B cell (primary cell): ENCODE measurements around the gene DLX3. TPM values are rescaled to one million over a fixed set of nuclear protein-coding genes. Genes with fewer than 3 reads are reported as not detected.
"Not testable (repeated sequence)": the region's sequence is repeated elsewhere in the genome, so short reads cannot be mapped to it uniquely, and the experiment has no call there.

Experiments
- ATAC-seq: fragments of 200-7000 bp; cut with Tn5 transposase; one replicate; pipeline ENCODE4 v1.10.0; 2021; ENCODE audit warnings: low read depth, mild to moderate bottlenecking, moderate number of reproducible peaks, moderate library complexity
- CTCF ChIA-PET: fragments of 350-600 bp; sonication (Branson Sonifier 250); formaldehyde crosslinking; loops from one replicate; lab custom pipeline; 2021; ENCODE audit warnings: antibody characterized with exemption, inconsistent platforms; lab: Charles Lee
- POLR2A ChIA-PET: fragments of 350-600 bp; sonication (Branson Sonifier 250); formaldehyde crosslinking; loops from one replicate; lab custom pipeline; 2021; ENCODE audit warnings: antibody characterized with exemption; lab: Charles Lee
- DNase-seq: peaks from one replicate; pipeline ENCODE4 v3.0.0; 2013
- H2AFZ ChIP-seq: 2 replicates; pipeline ENCODE4 v1.6.1; 2012; ENCODE audit warnings: mild to moderate bottlenecking, low read depth, low read length; ENCODE audit not compliant: insufficient read depth, poor library complexity, severe bottlenecking
- H3K27ac ChIP-seq, 2 donors: 1 replicate in 1 of 2; 2 replicates in 1 of 2; pipeline ENCODE4 v1.5.1; 2012 to 2013; ENCODE audit warnings: low read length in 2 of 2, mild to moderate bottlenecking in 2 of 2, moderate library complexity in 1 of 2
- H3K27me3 ChIP-seq, 4 experiments: fragments of 200-600 bp in 1 of 4; sonication (generic) in 1 of 4; replicated peaks in 1 of 4; 1 replicate in 2 of 4; 2 replicates in 2 of 4; pipeline versions ENCODE4 v1.6.1 to v1.7.0; 2013 to 2016; ENCODE audit warnings: low read length in 3 of 4, mild to moderate bottlenecking in 2 of 4, mixed read lengths in 1 of 4, moderate library complexity in 1 of 4; ENCODE audit not compliant: insufficient read depth in 4 of 4, control insufficient read depth in 3 of 4; ENCODE audit errors: control extremely low read depth in 1 of 4
- H3K36me3 ChIP-seq, 2 experiments: replicated peaks in 1 of 2; 1 replicate in 1 of 2; 2 replicates in 1 of 2; pipeline versions ENCODE4 v1.6.1 to v1.7.1; 2013; ENCODE audit warnings: low read length in 1 of 2; ENCODE audit not compliant: insufficient read depth in 2 of 2, control insufficient read depth in 1 of 2; ENCODE audit errors: control extremely low read depth in 1 of 2, extremely low read depth in 1 of 2
- H3K4me1 ChIP-seq, 2 donors: fragments of 200-600 bp in 1 of 2; sonication (generic) in 1 of 2; 1 replicate in 1 of 2; 2 replicates in 1 of 2; pipeline versions ENCODE4 v1.5.1 to v1.6.1; 2013 to 2017; ENCODE audit warnings: low read length in 2 of 2; ENCODE audit not compliant: control insufficient read depth in 2 of 2, insufficient read depth in 2 of 2
- H3K4me2 ChIP-seq: replicated peaks from 2 replicates; pipeline ENCODE3; 2012; ENCODE audit warnings: mild to moderate bottlenecking, low read depth, low read length; ENCODE audit not compliant: poor library complexity, severe bottlenecking
- H3K4me3 ChIP-seq, 5 experiments: fragments of 200-600 bp in 1 of 5; sonication (generic) in 1 of 5; 1 replicate in 3 of 5; 2 replicates in 2 of 5; pipeline versions ENCODE4 v1.5.1 to v1.7.0; 2011 to 2016; ENCODE audit warnings: low read length in 4 of 5, mild to moderate bottlenecking in 4 of 5, low read depth in 2 of 5, control low read depth in 1 of 5, moderate library complexity in 1 of 5; ENCODE audit not compliant: insufficient read depth in 1 of 5; ENCODE audit errors: control extremely low read depth in 1 of 5, extremely low read depth in 1 of 5
- H3K79me2 ChIP-seq: fragments of 200-600 bp; sonication (generic); one replicate; pipeline ENCODE4 v1.6.0; 2016; ENCODE audit warnings: low read length; ENCODE audit not compliant: control insufficient read depth, insufficient read depth
- H3K9ac ChIP-seq: fragments of 200-600 bp; sonication (generic); 2 replicates; pipeline ENCODE4 v1.6.1; 2017; ENCODE audit warnings: mild to moderate bottlenecking, low read length, moderate library complexity
- H3K9me3 ChIP-seq, 3 donors: one replicate each; pipeline versions ENCODE4 v1.6.1 to v1.7.1; 2013; ENCODE audit warnings: low read length in 2 of 3; ENCODE audit not compliant: control insufficient read depth in 2 of 3, insufficient read depth in 1 of 3; ENCODE audit errors: control extremely low read depth in 1 of 3
- H4K20me1 ChIP-seq: 2 replicates; pipeline ENCODE4 v1.6.0; 2012; ENCODE audit warnings: mild to moderate bottlenecking, low read length; ENCODE audit not compliant: insufficient read depth, control insufficient read depth, poor library complexity, severe bottlenecking
- H3K27ac Mint-ChIP-seq: one replicate; pipeline ENCODE4 v1.8.0; 2021; ENCODE audit warnings: mixed read lengths
- H3K27me3 Mint-ChIP-seq: one replicate; pipeline ENCODE4 v1.8.0; 2021; ENCODE audit warnings: mixed read lengths
- H3K4me1 Mint-ChIP-seq: one replicate; pipeline ENCODE4 v1.8.0; 2021; ENCODE audit warnings: mixed read lengths
- H3K4me3 Mint-ChIP-seq: one replicate; pipeline ENCODE4 v1.8.0; 2021; ENCODE audit warnings: mixed read lengths
- H3K9me3 Mint-ChIP-seq: one replicate; pipeline ENCODE4 v1.8.0; 2022; ENCODE audit warnings: mixed read lengths; ENCODE audit not compliant: insufficient read depth
- EZH2 ChIP-seq: IDR thresholded peaks from 2 replicates; pipeline ENCODE4 v1.6.1; 2012; ENCODE audit warnings: borderline replicate concordance, low read depth, mild to moderate bottlenecking, moderate library complexity, low read length; ENCODE audit not compliant: insufficient read depth, poor library complexity, severe bottlenecking
- whole genome bisulfite sequencing: methylation state at CpG from one replicate; pipeline ENCODE4 v1.1.5; 2013; ENCODE audit warnings: missing lambda C conversion rate; ENCODE audit not compliant: insufficient coverage; 5-methylcytosine and 5-hydroxymethylcytosine counted together
- intact Hi-C: fragments of 100-400 bp; cut with micrococcal nuclease; formaldehyde crosslinking; loops from one replicate; pipeline ENCODE4 v1.10.0; 2022
- polyA plus RNA-seq: library from polyadenylated mRNA; depleted of rRNA; stranded (reverse); fragments of >200 nt; gene quantifications from 2 replicates; pipeline ENCODE4 v1.2.3, GENCODE V29; 2012
- total RNA-seq, 2 donors: library from RNA; stranded (reverse); fragments of 120-200 nt in 1 of 2; gene quantifications; 1 replicate in 1 of 2; 2 replicates in 1 of 2; pipeline versions ENCODE4 v1.2.3 to v1.2.4, GENCODE V29; 2013 to 2022
- TF ChIP-seq, protein P1 (sequence below): fragments of 200-600 bp; IDR thresholded peaks from one replicate; pipeline ENCODE4 v1.8.0; 2022; ENCODE audit warnings: antibody characterized with exemption, mild to moderate bottlenecking

Gene DLX3
- total and polyA plus RNA-seq, 2 donors (not counting 1 experiment from before 2014, with no cell fraction given): not detected

DNA sequence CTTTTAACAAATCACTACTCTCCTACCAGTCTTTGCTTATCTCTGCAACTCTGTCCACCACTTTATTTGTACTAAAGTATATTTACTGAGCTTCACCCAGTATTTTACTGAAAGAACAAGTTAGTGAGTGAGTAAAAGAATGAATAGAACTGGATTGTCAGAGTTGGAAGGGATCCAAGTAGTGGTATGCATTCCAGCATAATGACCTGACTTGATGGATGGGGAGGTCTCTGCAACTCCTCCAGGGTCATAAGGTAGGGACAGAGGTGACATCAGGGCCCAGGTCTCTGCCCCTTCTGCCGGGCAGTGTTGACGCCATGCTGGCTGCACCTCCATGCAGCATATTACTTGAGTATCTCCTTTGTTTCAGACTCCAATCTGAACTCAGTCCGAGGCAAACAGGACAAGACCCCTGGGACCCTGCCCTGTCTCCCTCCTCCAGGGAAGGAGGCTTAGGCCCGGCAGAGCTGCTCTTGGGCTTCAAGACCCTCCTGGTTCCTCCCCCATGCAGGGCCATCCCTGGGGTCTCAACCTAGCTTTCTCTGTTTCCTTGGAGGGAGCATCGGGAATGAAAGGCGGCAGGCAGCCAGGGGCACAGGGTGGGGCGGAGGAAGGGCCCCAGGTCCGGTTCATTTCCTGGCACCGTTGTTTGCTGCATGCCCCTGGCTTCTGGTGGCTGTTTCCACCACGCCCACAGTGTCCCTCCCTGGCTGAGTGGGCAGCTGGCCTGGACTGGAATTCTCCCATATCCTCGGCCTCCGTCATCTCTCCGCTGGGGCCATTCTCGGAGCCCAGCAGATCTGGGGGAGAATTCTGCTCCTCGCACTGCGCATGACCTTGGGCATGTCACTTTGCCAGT is 48.5 kb upstream of the DLX3 start:
- ChIA-PET CTCF (interaction anchor here (1.2 kb wide), 1 partner anchor 46 kb away, joined by 3 read pairs; no protein-coding TSS in a partner anchor), POLR2A (no interaction called here)
- H3K27me3 ChIP-seq: peaks cover 0 to 26% (median 6%) of the 10 kb centered on the region in 4 experiments
- no peaks in the 10 kb centered on the region for H4K20me1 ChIP-seq
- no peaks in the 10 kb centered on the region for H3K36me3 ChIP-seq
- H3K9me3 Mint-ChIP-seq: no peaks in the 10 kb centered on the region
- H3K27ac ChIP-seq: no peak overlapping the region
- DNase-seq (no peak), ATAC-seq (no peak)
- H3K4me3 ChIP-seq: no peak overlapping the region
- H3K4me1 ChIP-seq: no peaks in the 10 kb centered on the region
- no peak for TF ChIP-seq EZH2
- TF ChIP-seq, protein P1, sequence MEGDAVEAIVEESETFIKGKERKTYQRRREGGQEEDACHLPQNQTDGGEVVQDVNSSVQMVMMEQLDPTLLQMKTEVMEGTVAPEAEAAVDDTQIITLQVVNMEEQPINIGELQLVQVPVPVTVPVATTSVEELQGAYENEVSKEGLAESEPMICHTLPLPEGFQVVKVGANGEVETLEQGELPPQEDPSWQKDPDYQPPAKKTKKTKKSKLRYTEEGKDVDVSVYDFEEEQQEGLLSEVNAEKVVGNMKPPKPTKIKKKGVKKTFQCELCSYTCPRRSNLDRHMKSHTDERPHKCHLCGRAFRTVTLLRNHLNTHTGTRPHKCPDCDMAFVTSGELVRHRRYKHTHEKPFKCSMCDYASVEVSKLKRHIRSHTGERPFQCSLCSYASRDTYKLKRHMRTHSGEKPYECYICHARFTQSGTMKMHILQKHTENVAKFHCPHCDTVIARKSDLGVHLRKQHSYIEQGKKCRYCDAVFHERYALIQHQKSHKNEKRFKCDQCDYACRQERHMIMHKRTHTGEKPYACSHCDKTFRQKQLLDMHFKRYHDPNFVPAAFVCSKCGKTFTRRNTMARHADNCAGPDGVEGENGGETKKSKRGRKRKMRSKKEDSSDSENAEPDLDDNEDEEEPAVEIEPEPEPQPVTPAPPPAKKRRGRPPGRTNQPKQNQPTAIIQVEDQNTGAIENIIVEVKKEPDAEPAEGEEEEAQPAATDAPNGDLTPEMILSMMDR: no peak
- WGBS: 88% methylated on average over 16 of the region's 16 CpGs
- no peaks in the 10 kb centered on the region for H3K4me1 Mint-ChIP-seq
- no peak overlapping the region for H3K9ac ChIP-seq
- no peak overlapping the region for H3K4me2 ChIP-seq
- peaks cover 41% of the 10 kb centered on the region for H3K27me3 Mint-ChIP-seq
- no peak overlapping the region for H2AFZ ChIP-seq
- no peaks in the 10 kb centered on the region for H3K79me2 ChIP-seq
- intact Hi-C loops: no loop called here
- H3K9me3 ChIP-seq: no peaks in the 10 kb centered on the region
- no peak overlapping the region for H3K4me3 Mint-ChIP-seq
- no peak overlapping the region for H3K27ac Mint-ChIP-seq

DNA sequence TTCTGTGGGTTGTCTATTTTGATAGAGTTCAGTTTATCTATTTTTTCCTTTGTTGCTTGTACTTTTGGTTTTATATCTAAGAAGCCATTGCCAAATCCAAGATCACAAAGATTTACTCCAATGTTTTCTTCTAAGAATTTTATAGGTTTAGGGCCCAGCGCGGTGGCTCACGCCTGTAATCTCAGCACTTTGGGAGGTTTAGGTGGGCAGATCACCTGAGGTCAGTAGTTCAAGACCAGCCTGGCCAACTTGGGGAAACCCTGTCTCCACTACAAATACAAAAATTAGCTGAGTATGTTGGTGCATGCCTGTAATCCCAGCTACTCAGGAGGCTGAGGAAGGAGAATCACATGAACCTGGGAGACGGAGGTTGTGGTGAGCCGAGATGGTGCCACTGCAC is 47.2 kb upstream of the DLX3 start:
- peaks cover 0 to 23% (median 6%) of the 10 kb centered on the region in 4 experiments for H3K27me3 ChIP-seq
- no peaks in the 10 kb centered on the region for H3K79me2 ChIP-seq
- no peak overlapping the region for H3K27ac ChIP-seq
- H3K4me2 ChIP-seq: no peak overlapping the region
- H3K36me3 ChIP-seq: no peaks in the 10 kb centered on the region
- ChIA-PET CTCF (interaction anchor here (0.6 kb wide), 1 partner anchor 13 kb away, joined by 4 read pairs; no protein-coding TSS in a partner anchor), POLR2A (no interaction called here)
- no peaks in the 10 kb centered on the region for H3K4me1 ChIP-seq
- no peak overlapping the region for H2AFZ ChIP-seq
- H3K27ac Mint-ChIP-seq: no peak overlapping the region
- no peaks in the 10 kb centered on the region for H3K9me3 Mint-ChIP-seq
- no peak overlapping the region for H3K9ac ChIP-seq
- no peak overlapping the region for H3K4me3 Mint-ChIP-seq
- intact Hi-C loops: no loop called here
- ATAC-seq (no peak), DNase-seq (no peak)
- WGBS: no CpG with 5 or more reads among the region's 5 CpGs
- H3K4me1 Mint-ChIP-seq: no peaks in the 10 kb centered on the region
- no peak for TF ChIP-seq EZH2
- TF ChIP-seq, protein P1: no peak
- no peaks in the 10 kb centered on the region for H4K20me1 ChIP-seq
- no peaks in the 10 kb centered on the region for H3K9me3 ChIP-seq
- H3K4me3 ChIP-seq: no peak overlapping the region
- peaks cover 33% of the 10 kb centered on the region for H3K27me3 Mint-ChIP-seq

DNA sequence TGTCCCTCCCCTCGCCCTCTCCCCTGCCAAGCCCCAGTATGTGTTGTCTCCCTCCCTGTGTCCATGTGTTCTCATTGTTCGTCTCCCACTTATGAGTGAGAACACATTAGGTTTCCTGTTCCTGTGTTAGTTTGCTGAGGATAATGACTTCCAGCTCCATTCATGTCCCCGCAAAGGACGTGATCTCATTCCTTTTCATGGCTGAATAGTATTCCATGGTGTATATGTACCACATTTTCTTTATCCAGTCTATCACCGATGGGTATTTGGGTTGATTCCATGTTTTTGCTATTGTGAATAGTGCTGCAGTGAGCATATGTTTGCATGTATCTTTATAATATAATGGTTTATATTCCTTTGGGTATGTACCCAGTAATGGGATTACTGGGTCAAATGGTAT is 45.5 kb upstream of the DLX3 start:
- H3K4me3 Mint-ChIP-seq, H3K27ac ChIP-seq, H3K4me2 ChIP-seq, H3K36me3 ChIP-seq, H3K79me2 ChIP-seq, H3K9me3 Mint-ChIP-seq, H3K9me3 ChIP-seq, H2AFZ ChIP-seq, intact Hi-C loops, POLR2A ChIA-PET, H3K4me1 ChIP-seq, DNase-seq, H4K20me1 ChIP-seq, H3K4me1 Mint-ChIP-seq, H3K27ac Mint-ChIP-seq, H3K9ac ChIP-seq, ATAC-seq, H3K4me3 ChIP-seq: not testable (repeated sequence)
- CTCF ChIA-PET: interaction anchor here (1.8 to 1.9 kb wide), 2 partner anchors 9 to 47 kb away, joined by 4 to 5 read pairs; no protein-coding TSS in a partner anchor
- peaks cover 0 to 19% (median 6%) of the 10 kb centered on the region in 4 experiments for H3K27me3 ChIP-seq
- H3K27me3 Mint-ChIP-seq: peaks cover 27% of the 10 kb centered on the region
- WGBS: no CpG with 5 or more reads among the region's 5 CpGs
